IMR-90 (cell line): Measurements from ENCODE around the gene TJAP1. TPM values are rescaled to one million over a fixed set of nuclear protein-coding genes. Genes with fewer than 3 reads are reported as not detected.
A peak's percentile ranks its signal among the peaks of the same experiment; 100 is the strongest.

Source experiments
- ATAC-seq: fragments of 200-7000 bp; cut with Tn5 transposase; 2 replicates; pipeline ENCODE4 v1.9.1; 2020; ENCODE audit warnings: low read depth, mild to moderate bottlenecking, moderate library complexity
- BruUV-seq: library from RNA; stranded (reverse); fragments of 400-500 nt; replicated peaks from 2 replicates; lab custom pipeline; 2021; lab: Mats Ljungman, UMichigan
- CTCF ChIA-PET: fragments of 300-600 bp; formaldehyde crosslinking; extraction: SDS; loops from one replicate; lab custom pipeline; 2021; ENCODE audit warnings: antibody characterized with exemption; lab: Yijun Ruan, JAX
- POLR2A ChIA-PET: fragments of 300-600 bp; sonication (Branson Sonifier 250); formaldehyde crosslinking; loops from one replicate; lab custom pipeline; 2022; ENCODE audit warnings: antibody characterized with exemption; ENCODE audit not compliant: unreplicated experiment; lab: Charles Lee
- DNase-seq: peaks from one replicate; pipeline ENCODE4 v3.0.0; 2013
- H2AFZ ChIP-seq: replicated peaks from 2 replicates; pipeline ENCODE3; 2013; ENCODE audit warnings: low read length, mild to moderate bottlenecking; ENCODE audit not compliant: poor library complexity
- H2AK5ac ChIP-seq: 2 replicates; pipeline ENCODE4 v1.6.1; 2013; ENCODE audit warnings: low read depth, low read length, inconsistent platforms
- H2AK9ac ChIP-seq: replicated peaks from 2 replicates; pipeline ENCODE3; 2013; ENCODE audit warnings: mild to moderate bottlenecking, low read depth, low read length, moderate library complexity; ENCODE audit not compliant: poor library complexity
- H2BK120ac ChIP-seq: 2 replicates; pipeline ENCODE4 v1.6.1; 2013; ENCODE audit warnings: low read depth, low read length, inconsistent platforms
- H2BK15ac ChIP-seq: 3 replicates; pipeline ENCODE4 v1.6.1; 2013; ENCODE audit warnings: low read depth, low read length, inconsistent platforms
- H2BK20ac ChIP-seq: 2 replicates; pipeline ENCODE4 v1.6.1; 2013; ENCODE audit warnings: low read depth, mild to moderate bottlenecking, inconsistent platforms, low read length, moderate library complexity
- H2BK5ac ChIP-seq: 2 replicates; pipeline ENCODE4 v1.6.1; 2013; ENCODE audit warnings: mild to moderate bottlenecking, low read depth, low read length, inconsistent platforms; ENCODE audit not compliant: poor library complexity, severe bottlenecking
- H3K14ac ChIP-seq: replicated peaks from 2 replicates; pipeline ENCODE4 v1.6.1; 2013; ENCODE audit warnings: low read depth, low read length, inconsistent platforms
- H3K18ac ChIP-seq: 2 replicates; pipeline ENCODE4 v1.6.1; 2013; ENCODE audit warnings: low read depth, low read length, control low read depth
- H3K23ac ChIP-seq: 2 replicates; pipeline ENCODE4 v1.6.1; 2013; ENCODE audit warnings: low read depth, low read length, inconsistent platforms
- H3K27ac ChIP-seq: 2 replicates; pipeline ENCODE4 v1.5.1; 2013; ENCODE audit warnings: mild to moderate bottlenecking, control low read depth, low read length; ENCODE audit not compliant: insufficient read depth
- H3K27me3 ChIP-seq: 2 replicates; pipeline ENCODE4 v1.6.1; 2013; ENCODE audit warnings: low read length; ENCODE audit not compliant: control insufficient read depth, insufficient read depth
- H3K36me3 ChIP-seq: 2 replicates; pipeline ENCODE4 v1.6.1; 2013; ENCODE audit warnings: low read length, mixed read lengths; ENCODE audit not compliant: control insufficient read depth, insufficient read depth
- H3K4ac ChIP-seq: 2 replicates; pipeline ENCODE4 v1.6.1; 2013; ENCODE audit warnings: low read depth, low read length, inconsistent platforms
- H3K4me1 ChIP-seq: 2 replicates; pipeline ENCODE4 v1.6.1; 2013; ENCODE audit warnings: low read length, mixed read lengths; ENCODE audit not compliant: control insufficient read depth, insufficient read depth
- H3K4me2 ChIP-seq: 2 replicates; pipeline ENCODE4 v1.6.1; 2013; ENCODE audit warnings: low read depth, mild to moderate bottlenecking, control low read depth, low read length, moderate library complexity
- H3K4me3 ChIP-seq: 2 replicates; pipeline ENCODE4 v1.5.1; 2013; ENCODE audit warnings: low read depth, mild to moderate bottlenecking, control low read depth, low read length, moderate library complexity; ENCODE audit not compliant: insufficient read depth
- H3K56ac ChIP-seq: 2 replicates; pipeline ENCODE4 v1.6.1; 2013; ENCODE audit warnings: low read length, inconsistent platforms; ENCODE audit not compliant: insufficient read depth; ENCODE audit errors: extremely low read depth
- H3K79me1 ChIP-seq, 2 experiments: 2 replicates each; pipeline ENCODE4 v1.6.1; 2013; ENCODE audit warnings: low read length in 2 of 2, inconsistent platforms in 1 of 2, low read depth in 1 of 2
- H3K9ac ChIP-seq: 2 replicates; pipeline ENCODE4 v1.6.1; 2013; ENCODE audit warnings: low read depth, low read length, control low read depth
- H3K9me1 ChIP-seq: 2 replicates; pipeline ENCODE4 v1.6.1; 2013; ENCODE audit warnings: low read length, inconsistent platforms; ENCODE audit not compliant: insufficient read depth
- H3K9me3 ChIP-seq: 2 replicates; pipeline ENCODE4 v1.6.1; 2013; ENCODE audit warnings: low read length; ENCODE audit not compliant: control insufficient read depth, insufficient read depth
- H4K20me1 ChIP-seq: 2 replicates; pipeline ENCODE4 v1.6.1; 2013; ENCODE audit warnings: low read length, inconsistent platforms; ENCODE audit not compliant: insufficient read depth
- H4K5ac ChIP-seq: 2 replicates; pipeline ENCODE4 v1.6.1; 2013; ENCODE audit warnings: mild to moderate bottlenecking, low read depth, low read length, control low read depth
- H4K8ac ChIP-seq, 2 experiments: 2 replicates each; pipeline ENCODE4 v1.6.1; 2013; ENCODE audit warnings: low read depth in 2 of 2, low read length in 2 of 2, control low read depth in 1 of 2, inconsistent platforms in 1 of 2
- H4K91ac ChIP-seq: 2 replicates; pipeline ENCODE4 v1.6.1; 2013; ENCODE audit warnings: low read depth, low read length, inconsistent platforms; ENCODE audit not compliant: insufficient read depth
- BHLHE40 ChIP-seq: fragments of 150-350 bp; IDR thresholded peaks from 2 replicates; pipeline ENCODE4 v1.6.1; 2016; ENCODE audit warnings: mild to moderate bottlenecking, low read depth, low read length
- CEBPB ChIP-seq: IDR thresholded peaks from 2 replicates; pipeline ENCODE4 v1.6.1; 2012; ENCODE audit warnings: low read depth, low read length, improper control_type of control experiment
- CHD1 ChIP-seq: IDR thresholded peaks from 2 replicates; pipeline ENCODE4 v1.6.1; 2012; ENCODE audit warnings: low read depth, low read length, improper control_type of control experiment
- CTCF ChIP-seq: conservative IDR thresholded peaks from 2 replicates; pipeline ENCODE4 v1.5.1; 2012; ENCODE audit warnings: mild to moderate bottlenecking, low read depth, low read length, improper control_type of control experiment
- ELK1 ChIP-seq: fragments of 150-350 bp; IDR thresholded peaks from 2 replicates; pipeline ENCODE4 v1.6.1; 2016; ENCODE audit warnings: low read depth, mild to moderate bottlenecking, low read length, moderate library complexity, borderline replicate concordance
- FOS ChIP-seq: fragments of 150-350 bp; IDR thresholded peaks from 2 replicates; pipeline ENCODE4 v1.6.1; 2016; ENCODE audit warnings: low read depth, low read length
- MAFK ChIP-seq: IDR thresholded peaks from 2 replicates; pipeline ENCODE4 v1.6.1; 2012; ENCODE audit warnings: low read depth, low read length, improper control_type of control experiment
- MAZ ChIP-seq: IDR thresholded peaks from 2 replicates; pipeline ENCODE4 v1.6.1; 2012; ENCODE audit warnings: low read depth, mild to moderate bottlenecking, low read length, improper control_type of control experiment, moderate library complexity, borderline replicate concordance
- MXI1 ChIP-seq: IDR thresholded peaks from 2 replicates; pipeline ENCODE4 v1.6.1; 2012; ENCODE audit warnings: low read depth, mild to moderate bottlenecking, low read length, moderate library complexity, borderline replicate concordance
- NFE2L2 ChIP-seq: fragments of 150-350 bp; IDR thresholded peaks from 2 replicates; pipeline ENCODE4 v1.6.1; 2016; ENCODE audit warnings: low read depth, mild to moderate bottlenecking, low read length
- POLR2A ChIP-seq: IDR thresholded peaks from 2 replicates; pipeline ENCODE4 v1.6.1; 2012; ENCODE audit warnings: mild to moderate bottlenecking, low read depth, low read length
- RAD21 ChIP-seq: IDR thresholded peaks from 2 replicates; pipeline ENCODE4 v1.6.1; 2012; ENCODE audit warnings: low read length, improper control_type of control experiment
- RCOR1 ChIP-seq: IDR thresholded peaks from 2 replicates; pipeline ENCODE4 v1.6.1; 2012; ENCODE audit warnings: mild to moderate bottlenecking, low read length, improper control_type of control experiment; ENCODE audit not compliant: insufficient replicate concordance
- RFX5 ChIP-seq: IDR thresholded peaks from 2 replicates; pipeline ENCODE4 v1.8.0; 2012; ENCODE audit warnings: low read depth, mild to moderate bottlenecking, low read length, moderate library complexity
- SMC3 ChIP-seq: fragments of 150-350 bp; IDR thresholded peaks from 2 replicates; pipeline ENCODE4 v1.6.1; 2016; ENCODE audit warnings: low read depth, mild to moderate bottlenecking, antibody characterized with exemption, low read length, moderate library complexity
- USF2 ChIP-seq: fragments of 150-350 bp; IDR thresholded peaks from 2 replicates; pipeline ENCODE4 v1.6.1; 2017; ENCODE audit warnings: mild to moderate bottlenecking, antibody characterized with exemption, low read length, low read depth
- WGBS, 2 experiments: methylation state at CpG; one replicate each; pipeline versions ENCODE4 v1.1.5 to v1.1.7; 2013; ENCODE audit warnings: missing lambda C conversion rate in 2 of 2; ENCODE audit not compliant: insufficient read length in 1 of 2; ENCODE audit errors: extremely low coverage in 2 of 2; 5-methylcytosine and 5-hydroxymethylcytosine counted together
- dilution Hi-C: fragments of 300-500 bp; cut with HindIII; formaldehyde crosslinking; loops from one replicate; pipeline ENCODE4 v1.14.3; 2018; ENCODE audit warnings: low sequenced_read_pairs; ENCODE audit not compliant: unreplicated experiment
- in situ Hi-C: fragments of 300-500 bp; cut with MboI; formaldehyde crosslinking; loops from 3 replicates; pipeline ENCODE4 v1.14.3; 2019; ENCODE audit warnings: low sequenced_read_pairs, inconsistent platforms, mixed read lengths
- intact Hi-C: fragments of 100-400 bp; cut with micrococcal nuclease; formaldehyde crosslinking; loops from 2 replicates; pipeline ENCODE4 v1.10.0; 2022
- polyA plus RNA-seq, 3 experiments: library from polyadenylated mRNA; depleted of rRNA; stranded (reverse); fragments of >200 nt; gene quantifications; 2 replicates each; pipeline ENCODE4 v1.2.3, GENCODE V29; 2012; ENCODE audit warnings: low replicate concordance in 1 of 3
- total RNA-seq: library from RNA; depleted of rRNA; stranded (reverse); fragments of >200 nt; gene quantifications from 2 replicates; pipeline ENCODE4 v1.2.3, GENCODE V29; 2012

The TJAP1 gene
- total and polyA plus RNA-seq, 2 of the 4 experiments (the other 2 are of a cell fraction): 12.2 to 34.2 TPM

GRCh38 chr6:43450699-43451131 lies 26.7 kb upstream of the TJAP1 start:
- no peak overlapping the region for H3K4ac ChIP-seq
- H2AK9ac ChIP-seq: peak overlapping the region; percentile 16
- peaks cover 1% of the 10 kb centered on the region; the same call in 1 of the 2 replicates for H3K4me1 ChIP-seq
- no peak overlapping the region for H3K14ac ChIP-seq
- H4K91ac ChIP-seq: no peak overlapping the region
- DNase-seq (no peak), ATAC-seq (no peak)
- no peak overlapping the region for H2BK20ac ChIP-seq
- H2AK5ac ChIP-seq: no peak overlapping the region
- no peak overlapping the region for H3K27ac ChIP-seq
- H3K79me1 ChIP-seq: no peaks in the 10 kb centered on the region
- H2BK15ac ChIP-seq: no peak overlapping the region
- no peak overlapping the region for H2BK5ac ChIP-seq
- H3K18ac ChIP-seq: no peak overlapping the region
- dilution Hi-C loops: no loop called here
- H4K5ac ChIP-seq: no peak overlapping the region
- 94% methylated on average over 9 of the region's 13 CpGs; no CpG with 5 or more reads in 1 of the 2 experiments for WGBS, 2 experiments
- no peak overlapping the region for H3K9ac ChIP-seq
- H3K9me1 ChIP-seq: peaks cover 4% of the 10 kb centered on the region; the same call in 1 of the 2 replicates
- H3K23ac ChIP-seq: no peak overlapping the region
- peaks cover 55% of the 10 kb centered on the region for H3K36me3 ChIP-seq
- intact Hi-C loops: no loop called here
- no peak overlapping the region for H3K56ac ChIP-seq
- TF ChIP-seq CEBPB (no peak), USF2 (no peak), RCOR1 (no peak), CTCF (no peak), CHD1 (no peak), BHLHE40 (no peak), MAZ (no peak), POLR2A (no peak), MAFK (no peak), SMC3 (no peak), FOS (no peak), MXI1 (no peak), ELK1 (no peak), RFX5 (no peak), RAD21 (no peak), NFE2L2 (no peak)
- no peak overlapping the region for H3K4me3 ChIP-seq
- no peak overlapping the region for H2BK120ac ChIP-seq
- H3K4me2 ChIP-seq: no peak overlapping the region
- CTCF ChIA-PET: no interaction called here
- POLR2A ChIA-PET: no interaction called here
- H3K9me3 ChIP-seq: no peaks in the 10 kb centered on the region
- peaks cover 2% of the 10 kb centered on the region; the same call in 1 of the 2 replicates for H3K27me3 ChIP-seq
- H4K20me1 ChIP-seq: no peaks in the 10 kb centered on the region; the same call in 1 of the 2 replicates
- no peak overlapping the region for H4K8ac ChIP-seq
- H2AFZ ChIP-seq: no peak overlapping the region
- no TSS peak for BruUV-seq
- in situ Hi-C loops: no loop called here
